Lower leg skin (tissue), 4 donors: Measurements from ENCODE around the gene ADGRG7. TPM values are rescaled to one million over a fixed set of nuclear protein-coding genes. Genes with fewer than 3 reads are reported as not detected.

Experiments
- DNase-seq, 2 donors: peaks; one replicate each; pipeline ENCODE4 v3.0.0-alpha.2; 2019; ENCODE audit warnings: low spot score in 2 of 2
- H3K4me3 ChIP-seq: fragments of 200-600 bp; sonication (generic); 2 replicates; pipeline ENCODE4 v1.5.1; 2017; ENCODE audit warnings: mild to moderate bottlenecking, low read depth; ENCODE audit not compliant: poor library complexity, severe bottlenecking
- CTCF ChIP-seq, 3 donors: fragments of 450-650 bp; IDR thresholded peaks; one replicate each; pipeline ENCODE4 v1.5.1; 2016; ENCODE audit warnings: antibody characterized with exemption in 3 of 3, mild to moderate bottlenecking in 3 of 3, moderate library complexity in 2 of 3
- POLR2A ChIP-seq, 2 donors: fragments of 450-650 bp; IDR thresholded peaks; one replicate each; pipeline ENCODE4 v1.6.1; 2016 to 2017; ENCODE audit warnings: antibody characterized with exemption in 2 of 2, mild to moderate bottlenecking in 1 of 2, moderate library complexity in 1 of 2
- WGBS, 2 donors: methylation state at CpG; one replicate each; pipeline ENCODE4 v1.1.5; 2018; 5-methylcytosine and 5-hydroxymethylcytosine counted together
- intact Hi-C: fragments of 100-400 bp; cut with DNase I; formaldehyde crosslinking; loops from one replicate; pipeline ENCODE4 v1.15.0; 2023; ENCODE audit warnings: low total_unique reads
- total RNA-seq, 4 donors: library from RNA; depleted of rRNA; stranded (reverse); fragments of >200 nt; gene quantifications; one replicate each; pipeline ENCODE4 v1.1.0, GENCODE V29; 2016

Gene ADGRG7
- total RNA-seq, 4 donors from 2014 or later: not detected

- intact Hi-C loops: no loop called here
- WGBS, 2 donors: 1 to 2% methylated on average over 14 to 17 of the region's 23 CpGs
- peak; percentile 25 to 88 for DNase-seq
- peak overlapping the region; percentile 82 for H3K4me3 ChIP-seq
- TF ChIP-seq CTCF (IDR thresholded peaks at IDR 0.05) (no peak), POLR2A (IDR thresholded peaks at IDR 0.05) (no peak)
Measured at GRCh38 chr3:100709842-100710260, 100.5 kb downstream of the ADGRG7 start.

DNA sequence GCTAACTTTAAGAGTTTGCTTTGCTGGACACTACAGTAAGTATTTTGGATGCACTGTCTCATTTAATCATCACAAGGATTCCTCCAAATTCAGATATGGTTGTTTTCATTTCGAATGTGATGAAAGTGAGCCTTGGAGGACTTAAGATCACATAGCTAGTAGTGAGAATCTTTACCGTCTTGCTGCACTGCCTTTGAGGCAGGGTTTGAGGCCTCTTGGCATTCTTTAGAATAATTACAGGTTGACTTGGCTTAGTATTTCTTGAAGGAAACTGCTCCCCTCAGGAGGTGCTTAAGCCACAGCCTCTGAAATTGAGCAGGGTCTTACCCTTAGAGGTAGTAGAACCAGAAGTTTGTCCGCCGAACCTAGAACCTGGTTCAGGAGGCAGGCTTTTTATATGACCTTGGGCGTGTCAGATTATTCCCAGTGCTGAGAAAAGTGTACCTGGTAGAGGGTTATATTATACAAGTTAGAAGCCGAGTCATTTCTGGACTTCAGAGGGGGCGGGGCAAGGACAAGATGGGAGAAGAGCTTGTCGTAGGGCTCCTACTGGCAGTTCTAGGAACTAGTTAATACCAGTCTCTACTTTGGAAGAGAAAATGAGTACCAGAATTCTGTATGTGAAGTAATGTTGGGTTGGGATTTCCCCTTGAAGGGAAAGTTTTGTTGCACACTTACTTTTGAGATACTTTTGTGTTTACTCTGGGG, 101.0 kb downstream of the ADGRG7 start:
- peak in 1 of 2 donors; percentile 27 for DNase-seq
- 13 to 14% methylated on average over 8 of the region's 8 CpGs for WGBS, 2 donors
- H3K4me3 ChIP-seq: peak overlapping the region; percentile 53
- no peak for TF ChIP-seq CTCF (IDR thresholded peaks at IDR 0.05)
- no peak for TF ChIP-seq POLR2A (IDR thresholded peaks at IDR 0.05)
- intact Hi-C loops: no loop called here

GRCh38 chr3:100715176-100715575, 105.8 kb downstream of the ADGRG7 start:
- no peak overlapping the region for H3K4me3 ChIP-seq
- intact Hi-C loops: no loop called here
- DNase-seq: no peak
- TF ChIP-seq POLR2A (IDR thresholded peaks at IDR 0.05): no peak
- TF ChIP-seq CTCF (IDR thresholded peaks at IDR 0.05): no peak

DNA sequence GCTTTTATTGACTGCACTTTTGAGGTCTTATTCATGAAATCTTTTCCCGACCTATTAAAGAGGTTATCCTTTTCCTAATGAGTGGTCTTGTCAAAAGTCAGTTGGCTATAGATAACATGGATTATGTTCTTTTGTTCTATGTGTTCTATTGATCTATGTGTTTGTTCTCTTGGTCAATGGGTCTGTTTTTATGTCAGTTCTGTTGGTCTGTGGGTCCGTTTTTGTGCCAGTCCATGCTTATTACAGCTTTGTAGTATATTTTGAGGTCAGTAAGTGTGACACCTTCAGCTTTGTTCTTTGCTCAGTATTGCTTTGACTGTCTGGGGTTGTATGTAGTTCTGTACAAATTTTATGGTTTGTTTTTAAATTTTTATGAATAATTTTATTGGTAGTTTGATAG, 107.7 kb downstream of the ADGRG7 start:
- intact Hi-C loops: no loop called here
- TF ChIP-seq CTCF (IDR thresholded peaks at IDR 0.05) (no peak), POLR2A (IDR thresholded peaks at IDR 0.05) (no peak)
- DNase-seq: no peak
- 91% methylated on average over 2 of the region's 2 CpGs for WGBS, 2 donors
- no peak overlapping the region for H3K4me3 ChIP-seq

DNA sequence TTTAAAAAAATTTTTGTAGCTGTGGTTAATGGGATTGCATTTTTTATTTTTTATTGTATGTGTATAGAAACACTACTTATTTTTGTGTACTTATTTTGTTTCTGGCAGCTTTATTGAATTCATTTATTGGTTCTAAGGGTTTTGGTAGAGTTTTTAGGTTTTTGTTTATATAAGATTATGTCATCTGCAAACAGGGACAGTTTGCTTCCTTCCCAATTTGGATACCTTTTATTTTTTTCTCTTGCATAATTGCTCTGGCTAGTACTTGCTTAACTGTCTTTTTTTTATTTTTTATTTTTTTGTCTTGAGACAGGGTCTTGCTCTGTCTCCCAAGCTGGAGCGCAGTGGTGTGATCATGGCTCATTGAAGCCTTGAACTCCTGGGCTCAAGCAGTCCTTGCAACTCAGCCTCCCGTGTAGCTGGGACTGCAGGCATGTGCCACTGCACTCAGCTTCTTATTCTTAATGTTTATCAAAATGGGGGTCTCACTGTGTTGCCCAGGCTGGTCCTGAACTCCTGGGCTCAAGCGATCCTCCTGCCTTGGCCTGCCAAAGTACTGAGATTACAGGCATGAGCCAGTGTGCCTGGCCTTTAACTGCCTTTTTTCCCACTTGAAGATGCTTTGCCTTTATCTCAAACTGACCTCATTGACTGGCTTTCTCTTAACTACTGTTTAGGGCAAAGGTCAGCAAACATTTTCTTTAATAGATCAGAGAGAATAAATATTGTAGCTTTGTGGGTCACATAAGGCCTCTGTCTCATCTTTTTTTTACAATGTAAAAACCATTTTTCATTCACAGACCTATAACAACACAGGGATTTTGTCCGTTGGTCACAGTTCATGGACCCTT, 108.5 kb downstream of the ADGRG7 start:
- TF ChIP-seq CTCF (IDR thresholded peaks at IDR 0.05) (no peak), POLR2A (IDR thresholded peaks at IDR 0.05) (no peak)
- DNase-seq: no peak
- WGBS, 2 donors: 93 to 96% methylated on average over 4 of the region's 4 CpGs
- intact Hi-C loops: no loop called here
- H3K4me3 ChIP-seq: no peak overlapping the region
